GM18519 (cell line): Measurements from ENCODE around the gene SLC6A2.

Experiments
- ATAC-seq: cut with Tn5 transposase; IDR thresholded peaks from one replicate; pipeline ENCODE4 v1.9.1; 2021; ENCODE audit warnings: mild to moderate bottlenecking, moderate library complexity; ENCODE audit not compliant: unreplicated experiment, low FRiP score

Gene SLC6A2

DNA sequence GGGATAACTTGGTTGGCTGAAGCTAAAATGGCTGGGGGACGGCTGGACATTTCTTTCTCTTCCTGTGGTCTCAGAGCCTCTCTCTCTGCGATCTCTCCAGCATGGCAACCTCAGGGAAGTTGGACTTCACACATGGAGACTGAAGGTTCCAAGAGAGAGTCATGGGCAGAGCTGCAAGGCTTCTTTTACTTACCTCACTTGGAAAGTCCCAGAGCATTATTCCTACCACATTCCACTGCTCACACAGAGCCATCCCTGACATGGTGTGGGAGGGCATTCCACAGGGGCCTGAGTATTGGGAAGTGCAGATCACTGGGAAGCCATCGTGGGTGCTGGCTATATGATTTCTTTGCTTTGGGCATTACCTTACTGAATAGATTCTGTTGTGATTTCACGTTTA lies 9.8 kb upstream of the SLC6A2 start:
- no peak for ATAC-seq

DNA sequence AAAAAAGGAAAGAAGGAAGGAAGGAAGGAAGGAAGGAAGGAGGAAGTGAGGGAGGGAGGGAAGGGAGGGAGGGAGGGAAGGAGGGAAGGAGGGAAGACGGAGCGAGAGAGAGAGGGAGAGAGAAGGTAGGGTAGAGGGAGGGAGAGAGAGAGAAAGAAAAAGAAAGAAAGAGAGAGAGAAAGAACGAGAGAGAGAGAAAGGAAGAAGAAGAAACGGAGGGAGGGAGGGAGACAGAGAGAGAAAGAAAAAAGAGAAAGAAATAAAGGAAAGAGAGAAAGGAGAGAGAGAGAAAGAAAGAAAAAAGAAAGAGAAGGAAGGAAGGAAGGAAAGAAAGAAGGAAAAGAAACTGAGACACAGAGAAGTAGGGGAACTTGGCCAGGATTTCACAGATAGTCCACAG lies 8.4 kb upstream of the SLC6A2 start:
- no peak for ATAC-seq

DNA sequence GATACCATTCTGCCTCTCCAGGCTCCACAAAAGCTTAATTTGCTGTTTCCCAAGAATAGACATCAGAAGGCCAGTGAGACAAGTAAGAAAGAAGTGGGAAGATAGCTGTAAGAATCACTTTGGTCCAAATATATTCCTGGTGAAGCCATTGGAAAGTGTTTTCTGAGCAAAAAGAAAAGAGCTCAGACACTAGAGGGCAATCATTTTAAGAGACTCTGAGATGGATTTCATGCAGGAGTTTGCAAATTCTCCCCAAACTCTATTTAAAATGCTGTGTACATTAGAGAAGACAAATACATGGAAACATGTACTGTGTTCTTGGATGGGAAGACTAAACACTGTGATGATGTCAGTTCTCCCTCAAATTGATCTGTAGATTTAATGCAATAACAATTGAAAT lies 8.0 kb upstream of the SLC6A2 start:
- no peak for ATAC-seq

DNA sequence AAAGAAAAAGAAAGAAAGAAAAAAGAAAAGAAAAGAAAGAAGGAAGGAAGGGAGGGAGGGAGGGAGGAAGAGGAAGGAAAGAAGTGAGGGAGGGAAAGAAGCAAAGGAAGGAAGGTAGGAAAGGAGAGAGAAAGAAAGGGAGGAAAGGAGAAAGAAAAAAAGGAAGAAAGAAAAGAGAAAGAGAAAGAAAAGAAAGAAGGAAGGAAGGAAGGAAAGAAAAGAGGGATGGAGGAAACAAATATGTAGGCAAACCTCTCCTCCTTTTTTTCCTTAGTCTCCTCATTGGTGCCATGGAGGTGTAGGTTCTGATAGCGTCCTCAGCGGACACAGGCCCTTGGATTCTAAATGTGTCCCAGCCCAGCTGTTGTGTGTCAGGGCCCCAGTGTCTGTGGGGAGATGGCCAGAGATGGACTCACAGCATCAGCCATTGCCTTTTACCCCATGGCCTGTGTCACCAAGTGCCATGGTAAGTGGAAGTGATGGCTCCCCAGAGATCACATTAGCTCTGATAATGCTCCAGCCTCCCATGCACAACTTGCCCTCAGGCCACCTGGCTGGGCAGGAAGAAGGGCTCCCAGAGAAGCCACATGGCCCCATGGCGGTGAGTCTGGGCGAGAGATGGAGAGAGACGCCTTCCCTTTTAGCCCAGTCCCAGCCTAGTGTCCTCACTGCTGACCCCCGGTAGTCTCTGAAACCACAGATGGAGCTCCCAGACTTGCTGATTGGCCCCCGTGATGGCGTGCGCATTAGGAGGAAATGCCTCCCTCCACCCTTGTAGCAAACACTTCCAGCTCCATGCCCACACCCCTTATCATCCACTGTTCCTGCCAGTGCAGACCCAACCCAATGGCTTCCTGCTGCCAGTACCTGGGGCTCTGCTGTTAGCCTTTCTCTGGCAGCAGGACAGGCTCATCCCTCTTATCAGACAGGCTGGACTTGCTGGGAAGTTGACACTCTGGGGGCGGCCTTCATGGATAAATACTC lies 3.7 kb upstream of the SLC6A2 start:
- no peak for ATAC-seq

DNA sequence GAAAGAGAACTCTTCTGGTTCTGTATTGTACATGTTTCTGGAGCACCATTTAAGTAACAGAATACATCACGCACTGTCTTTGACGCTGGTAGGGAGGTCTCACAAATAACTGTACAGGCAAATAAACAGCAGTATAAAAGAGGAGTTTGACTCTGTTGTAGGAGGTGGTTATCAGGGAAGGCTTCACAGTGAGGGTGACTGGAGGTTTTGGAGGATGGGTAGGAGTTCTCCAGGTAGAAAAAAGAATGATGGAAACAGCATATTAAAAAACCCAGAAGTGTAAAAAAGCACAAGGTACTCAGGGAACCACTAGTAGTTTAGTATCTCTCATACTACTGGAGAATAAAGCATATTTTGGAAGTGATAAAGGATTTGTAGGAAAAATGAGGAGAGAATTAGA lies 2.7 kb upstream of the SLC6A2 start:
- ATAC-seq: no peak

DNA sequence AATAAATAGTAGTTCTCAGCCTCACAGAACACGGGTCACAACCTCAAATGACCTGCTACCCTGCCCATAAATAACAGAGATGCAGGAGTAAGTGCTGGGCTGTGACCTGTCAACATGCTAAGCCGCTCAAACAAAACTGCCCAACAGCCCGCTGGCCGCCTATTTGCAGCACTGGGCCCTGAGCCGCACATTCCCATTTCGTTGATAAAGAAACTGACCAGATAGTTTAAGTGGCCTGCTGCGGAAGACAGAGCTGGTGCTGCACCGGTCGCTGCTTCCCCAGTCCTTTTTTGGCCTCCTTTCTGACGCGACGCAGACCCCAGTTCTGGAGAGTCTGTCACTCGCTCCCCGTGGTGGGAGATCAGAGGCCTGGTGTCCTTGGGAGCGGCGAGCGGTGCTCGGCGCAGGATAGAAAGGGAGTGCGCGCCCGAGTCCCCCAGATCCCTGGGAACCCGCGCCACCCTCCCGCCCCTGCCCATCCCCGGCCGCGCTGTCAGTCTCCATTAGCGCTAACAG lies 349 bp upstream of the SLC6A2 start:
- no peak for ATAC-seq

DNA sequence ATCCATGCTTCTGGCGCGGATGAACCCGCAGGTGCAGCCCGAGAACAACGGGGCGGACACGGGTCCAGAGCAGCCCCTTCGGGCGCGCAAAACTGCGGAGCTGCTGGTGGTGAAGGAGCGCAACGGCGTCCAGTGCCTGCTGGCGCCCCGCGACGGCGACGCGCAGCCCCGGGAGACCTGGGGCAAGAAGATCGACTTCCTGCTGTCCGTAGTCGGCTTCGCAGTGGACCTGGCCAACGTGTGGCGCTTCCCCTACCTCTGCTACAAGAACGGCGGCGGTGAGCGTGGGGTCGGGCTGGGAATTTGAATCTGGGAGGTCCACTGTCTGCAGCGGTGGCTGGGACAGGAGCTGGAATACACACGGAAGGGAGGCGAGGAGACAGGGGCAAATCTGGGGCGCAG lies 904 bp downstream of the SLC6A2 start:
- ATAC-seq: no peak

DNA sequence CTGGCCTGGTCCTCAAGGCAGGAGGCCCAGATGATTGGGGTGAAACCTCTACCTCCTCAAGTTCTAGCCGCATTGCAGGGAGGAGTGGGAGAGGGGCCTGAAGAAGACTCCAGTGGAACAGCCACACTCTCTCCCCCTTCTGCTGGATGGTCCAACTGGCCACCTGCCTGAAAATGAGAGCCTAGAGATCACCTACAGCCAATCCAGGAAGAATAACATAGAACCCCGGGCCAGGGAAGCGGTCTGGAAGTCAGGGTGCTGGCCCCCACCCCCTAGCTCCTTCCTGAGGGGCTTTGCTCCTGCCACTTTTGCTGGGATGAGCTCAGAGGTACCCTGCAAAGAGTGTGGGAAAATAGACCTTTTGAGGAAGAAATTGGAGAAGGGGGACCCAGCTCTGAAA lies 1.8 kb downstream of the SLC6A2 start:
- ATAC-seq: no peak

DNA sequence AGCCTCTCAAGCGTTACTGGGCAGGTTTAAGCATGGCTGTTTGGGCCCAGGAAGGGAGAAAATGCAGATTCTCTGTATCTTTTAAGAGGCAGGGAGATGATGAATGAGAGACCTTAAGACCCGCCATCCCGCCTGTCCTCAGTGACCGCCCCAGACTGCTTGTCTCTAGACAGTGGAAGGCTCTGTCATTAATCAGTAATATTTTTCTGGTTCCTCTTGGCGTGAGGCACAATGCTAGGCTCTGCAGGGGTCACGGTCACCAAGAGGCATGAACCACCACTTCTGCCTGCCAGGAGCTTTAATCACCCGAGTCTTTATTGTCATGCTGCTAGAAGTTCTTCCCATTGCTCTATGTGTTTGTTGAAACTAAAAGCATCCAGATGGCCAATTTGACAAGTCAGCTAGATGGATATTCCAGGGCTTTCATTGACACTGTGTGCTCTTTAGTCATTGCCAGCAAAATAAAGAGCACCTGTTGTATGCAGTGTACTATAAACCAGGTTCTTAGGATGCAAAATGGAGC lies 3.2 kb downstream of the SLC6A2 start:
- ATAC-seq: no peak

DNA sequence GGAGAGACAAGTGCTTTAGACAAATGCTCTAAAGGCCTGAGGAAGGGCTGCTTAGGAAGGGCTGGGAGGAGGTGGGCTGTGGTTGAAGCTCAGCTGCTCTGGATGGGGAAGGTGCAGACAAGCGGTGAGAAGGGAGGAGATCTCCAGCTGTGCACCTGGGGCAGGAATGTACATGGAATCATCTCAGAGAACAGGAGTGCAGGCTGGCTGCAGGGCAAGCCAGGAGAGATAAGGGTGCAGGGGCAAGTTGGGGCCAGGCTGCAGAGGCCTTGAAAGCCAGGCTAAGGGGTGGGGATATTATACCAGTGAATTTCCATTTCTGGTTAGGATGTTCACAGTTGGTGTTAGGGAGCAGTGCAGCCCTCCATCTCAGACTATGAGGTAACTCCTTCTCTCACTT lies 4.2 kb downstream of the SLC6A2 start:
- no peak for ATAC-seq

DNA sequence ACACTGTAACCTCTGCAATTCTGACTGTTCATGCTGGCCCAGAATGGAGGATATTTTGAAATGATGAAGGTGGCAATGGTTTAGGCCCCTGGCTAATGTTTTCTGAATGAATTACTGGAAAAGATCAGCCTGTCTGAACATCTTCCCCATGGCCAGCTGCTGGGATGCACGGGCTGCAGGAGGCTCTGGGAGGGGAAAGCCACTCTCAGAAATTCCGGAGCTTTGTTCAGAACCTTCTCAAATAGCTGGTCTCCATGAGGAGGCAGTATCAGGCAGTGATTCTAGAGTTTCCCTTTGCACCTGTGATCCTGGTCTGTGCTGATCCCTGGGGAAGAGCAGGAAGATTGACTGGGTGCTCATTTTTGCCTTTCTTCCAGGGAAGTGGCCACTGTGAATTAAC lies 5.0 kb downstream of the SLC6A2 start:
- no peak for ATAC-seq

DNA sequence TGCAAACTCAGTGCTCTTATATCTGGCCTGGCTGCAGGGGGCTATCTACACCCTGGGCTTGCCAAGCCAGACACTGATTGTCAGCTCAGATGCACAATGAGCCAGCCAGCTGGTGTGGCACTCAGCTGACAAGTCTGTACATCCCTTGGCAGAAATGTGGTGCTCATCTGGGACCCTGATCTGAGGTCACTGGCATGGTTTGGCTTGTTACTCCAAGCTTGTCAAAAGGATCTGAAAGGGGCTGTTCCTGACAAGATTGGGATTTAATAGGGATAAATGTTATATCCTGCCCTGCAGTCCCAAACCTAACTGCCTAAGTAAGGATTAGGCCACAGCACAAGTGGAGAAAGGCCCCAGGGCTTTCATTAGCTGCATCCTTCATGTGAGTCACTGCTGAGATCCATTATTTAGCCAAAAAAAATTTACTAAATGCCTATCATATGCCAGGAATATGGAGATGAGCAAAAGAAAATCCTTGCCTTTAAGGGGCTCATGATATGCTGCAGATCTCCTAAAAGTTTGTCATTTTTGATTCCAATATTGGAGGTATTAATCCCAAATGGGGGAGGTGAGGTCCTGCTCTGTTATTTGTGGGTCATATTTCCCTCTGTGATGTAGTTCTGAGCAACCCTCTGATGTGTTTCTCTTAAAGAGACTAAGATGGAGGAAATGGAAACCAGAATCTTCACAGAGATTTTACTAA lies 6.3 kb downstream of the SLC6A2 start:
- no peak for ATAC-seq

DNA sequence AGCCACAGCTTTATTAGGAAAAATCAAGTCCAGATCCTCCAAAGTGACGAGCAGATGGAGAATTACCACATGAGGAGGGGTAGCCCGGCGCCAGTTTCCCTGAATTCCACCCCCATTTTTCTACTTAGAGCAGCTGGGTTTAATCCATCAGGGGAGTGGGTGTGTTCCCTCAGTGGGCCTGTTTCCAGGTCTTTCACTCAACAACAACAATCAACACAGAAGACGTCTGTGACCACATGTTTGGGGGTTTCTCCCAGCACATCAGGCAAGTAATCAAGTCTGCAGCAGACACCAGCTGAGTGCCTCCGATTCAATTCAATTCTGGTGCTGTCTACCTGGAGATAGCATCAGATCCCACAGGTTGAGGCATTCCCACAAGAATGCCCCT lies 6.8 kb downstream of the SLC6A2 start:
- ATAC-seq: no peak

DNA sequence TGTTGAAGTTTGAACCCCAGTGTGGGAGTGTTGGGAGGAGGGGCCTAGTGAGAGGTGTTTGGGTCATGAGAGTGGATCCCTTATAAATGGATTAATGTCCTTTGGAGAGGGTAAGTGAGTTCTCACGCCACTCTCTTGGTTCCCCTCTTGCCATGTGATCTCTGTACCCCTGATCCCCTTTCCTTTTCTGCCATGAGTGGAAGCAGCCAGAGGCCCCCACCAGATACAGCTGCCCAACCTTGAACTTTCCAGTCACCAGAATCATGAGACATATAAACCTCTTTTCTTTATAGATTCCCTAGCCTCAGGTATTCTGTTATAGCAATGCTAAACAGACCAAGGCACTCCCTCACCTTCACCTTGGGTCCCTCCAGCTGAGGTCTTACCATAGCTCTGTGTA lies 7.4 kb downstream of the SLC6A2 start:
- ATAC-seq: no peak

DNA sequence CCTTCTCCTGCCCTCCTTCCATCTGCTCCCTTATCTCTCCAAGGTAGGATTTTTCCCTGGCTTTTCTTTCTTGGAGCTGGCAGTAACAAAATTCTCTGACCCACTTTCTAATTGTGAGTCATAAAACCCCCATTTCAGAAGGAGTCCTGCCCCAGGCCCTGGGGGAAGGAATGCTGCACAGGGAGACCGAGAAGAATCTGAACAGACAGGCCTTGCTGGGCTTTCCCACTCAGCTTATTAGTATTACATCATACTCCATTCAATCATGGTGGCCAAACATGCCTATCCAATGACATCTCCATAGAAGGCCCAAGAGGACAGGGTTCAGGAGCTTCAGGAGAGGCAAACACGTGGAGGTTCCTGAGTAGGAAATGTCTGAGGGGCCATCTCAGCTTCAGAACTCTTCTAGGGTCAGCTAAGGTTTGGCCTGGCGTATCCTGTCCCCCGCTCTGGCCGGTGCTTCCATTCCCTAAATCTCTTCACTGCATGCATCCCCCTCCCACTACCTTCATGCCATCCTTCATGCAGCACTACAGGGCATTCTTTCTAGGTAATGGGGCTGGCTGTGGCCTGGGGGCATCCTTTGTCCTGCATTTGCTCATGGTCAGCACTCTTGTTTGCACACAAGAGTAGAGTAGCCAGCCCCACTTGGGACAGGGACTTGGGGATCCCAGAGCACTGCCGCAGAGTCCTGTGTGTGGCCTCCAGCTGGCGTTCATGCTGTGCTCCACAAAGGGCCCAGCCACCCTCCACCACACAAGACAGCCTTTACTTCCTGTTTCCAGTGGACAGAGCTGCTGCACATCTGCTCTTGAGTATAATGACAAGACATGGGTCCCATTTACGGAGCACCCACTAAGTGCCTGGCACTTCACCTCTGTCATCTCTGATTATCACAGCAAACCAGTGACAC lies 8.2 kb downstream of the SLC6A2 start:
- ATAC-seq: no peak

DNA sequence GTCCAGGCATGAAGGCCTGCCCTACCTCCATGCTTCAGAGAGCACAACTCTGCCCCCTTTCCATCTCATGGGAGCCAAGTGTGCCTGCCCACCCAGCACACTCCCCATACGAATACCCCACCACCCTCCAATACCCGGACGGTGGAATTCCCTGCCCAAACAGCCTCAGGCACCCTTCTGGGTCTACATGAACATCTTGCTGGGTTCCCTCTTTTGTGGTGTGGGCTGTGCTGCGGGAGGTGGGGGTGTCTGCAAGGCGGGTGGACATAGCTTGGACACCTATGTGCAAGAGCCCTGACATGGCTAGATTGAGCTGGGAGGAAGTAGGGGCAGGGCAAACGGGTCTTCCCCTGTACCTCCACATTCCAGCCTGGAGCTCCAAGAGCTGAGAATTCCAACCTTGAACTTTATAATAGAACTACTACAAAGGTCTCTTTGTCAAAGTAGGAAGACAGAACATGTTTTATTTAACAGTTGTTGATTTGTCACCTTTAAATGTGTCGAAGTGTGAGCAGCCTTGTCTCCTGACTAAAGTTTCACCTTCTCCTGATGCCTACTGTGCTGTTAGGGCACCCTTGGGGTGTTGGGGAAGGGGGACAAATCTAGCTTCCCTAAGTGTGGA lies 9.1 kb downstream of the SLC6A2 start:
- no peak for ATAC-seq

DNA sequence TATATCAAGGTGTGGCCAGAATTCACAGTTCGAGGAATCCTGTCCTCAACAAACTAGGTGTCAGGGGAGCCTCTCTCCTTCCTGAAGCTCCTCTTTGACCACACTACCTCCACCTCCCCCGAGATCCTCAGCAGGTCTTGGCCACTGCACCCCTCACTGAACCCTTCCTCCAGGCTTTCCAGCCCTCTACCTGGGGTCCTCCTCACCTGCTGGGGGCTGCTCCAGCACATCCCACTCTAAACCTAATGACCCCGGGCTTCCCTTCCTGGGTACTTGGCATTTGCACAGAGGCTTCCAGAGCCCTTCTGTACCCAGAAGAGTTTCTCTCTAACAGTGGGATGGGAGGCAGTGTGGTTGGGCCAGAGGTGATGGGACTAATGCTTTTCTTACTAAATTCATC lies 9.7 kb downstream of the SLC6A2 start:
- ATAC-seq: no peak

DNA sequence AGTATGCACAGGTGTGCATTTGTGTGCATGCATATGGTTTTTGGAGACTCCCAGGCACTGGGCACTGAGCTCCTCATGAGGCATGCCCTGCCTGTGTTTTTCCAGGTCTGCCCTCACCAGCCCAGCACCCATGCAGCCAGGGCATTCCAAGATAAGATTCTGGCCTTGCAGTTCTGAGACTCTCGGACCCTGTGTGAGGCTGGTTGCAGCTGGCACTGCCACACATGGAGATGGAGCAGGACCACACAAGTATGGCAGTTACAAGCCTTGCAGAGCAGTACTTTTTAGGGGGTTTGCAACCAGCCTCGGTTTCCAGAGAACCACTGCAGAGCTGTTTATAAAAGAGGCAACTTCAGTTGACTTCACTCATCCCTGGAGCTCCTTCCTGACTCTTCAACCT lies 10.2 kb downstream of the SLC6A2 start:
- no peak for ATAC-seq

DNA sequence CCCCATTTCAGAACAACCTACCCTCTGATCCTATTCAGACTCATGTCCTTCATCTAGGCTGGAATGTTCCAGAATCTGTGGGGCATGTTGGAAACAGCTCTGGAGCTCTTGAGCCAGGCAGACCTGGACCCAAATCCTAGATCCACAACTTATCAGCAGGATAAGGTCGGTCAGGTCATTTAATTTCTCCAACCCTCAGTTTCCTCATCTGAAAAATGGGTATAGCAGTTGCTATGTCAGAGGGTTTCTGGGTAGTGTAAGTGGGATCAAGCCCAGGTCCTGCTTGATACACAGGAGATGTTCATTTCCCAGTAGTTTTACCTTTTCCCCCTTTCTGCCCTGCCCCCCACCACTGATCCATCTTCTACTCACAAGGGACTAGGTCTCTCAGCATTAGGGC lies 12.0 kb downstream of the SLC6A2 start:
- no peak for ATAC-seq
